SKM-1 treated with dmso at 0.1 percent for 144 hours (cell line): Measurements from ENCODE around the gene PLEKHG5.

Experiments used
- DNase-seq: peaks from one replicate; lab custom pipeline; 2025; ENCODE audit not compliant: unreplicated experiment; lab: John Stamatoyannopoulos, UW

PLEKHG5 gene

DNA sequence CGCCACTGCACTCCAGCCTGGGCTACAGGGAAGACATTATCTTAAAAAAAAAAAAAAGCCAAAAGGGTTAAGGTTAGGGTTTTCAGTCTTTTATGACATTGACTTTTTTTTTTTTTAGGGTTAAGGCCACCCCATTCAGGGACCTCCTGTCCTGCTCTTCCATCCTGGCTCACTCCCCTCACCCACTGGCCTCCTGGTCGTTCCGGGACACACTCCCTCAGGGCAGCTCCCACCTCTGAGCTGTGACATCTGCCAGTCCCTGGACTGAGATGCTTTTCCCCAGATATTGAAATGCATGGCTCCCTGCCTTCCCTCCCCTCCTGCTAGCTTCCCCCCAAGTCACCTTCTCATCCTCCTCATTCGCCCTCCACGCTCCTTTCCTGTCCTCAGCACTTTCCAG is 9.6 kb downstream of the PLEKHG5 start:
- DNase-seq: no peak

DNA sequence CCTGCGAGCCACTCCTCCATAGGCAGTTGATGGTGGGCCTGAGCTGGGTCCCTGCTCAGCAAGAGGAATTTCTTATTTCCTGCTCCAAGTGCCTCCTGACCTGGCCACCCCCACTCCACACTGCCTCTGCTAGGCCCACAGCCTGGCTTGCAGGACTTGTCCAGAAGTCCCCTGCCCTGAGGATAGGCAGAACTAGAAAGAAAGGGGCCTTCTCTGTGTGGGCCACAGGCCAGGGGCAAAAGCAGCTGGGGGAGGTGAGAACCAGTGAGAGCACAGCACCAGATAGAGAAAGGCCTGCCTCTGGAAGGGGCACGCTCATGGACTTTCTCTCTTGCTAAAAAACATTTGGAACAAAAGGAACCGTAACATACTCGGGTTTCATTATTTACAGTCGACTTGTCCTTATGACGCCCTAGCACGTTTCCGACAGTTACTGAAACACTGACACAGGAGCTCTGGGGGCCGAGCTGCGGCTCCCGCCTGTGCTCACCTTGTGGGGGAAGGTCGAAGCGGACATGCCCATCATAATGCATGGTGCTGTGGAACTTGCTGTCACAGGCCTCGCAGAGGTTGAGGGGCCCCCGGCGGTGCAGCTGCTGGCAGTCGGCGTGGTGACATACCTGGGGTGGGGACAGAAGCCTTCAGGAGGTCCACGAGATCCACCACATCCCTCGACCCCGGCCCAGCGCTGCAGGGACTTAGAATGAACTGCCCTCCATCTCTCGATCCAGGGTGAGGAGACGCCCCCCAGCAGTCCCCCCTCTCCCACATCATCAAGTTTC is 14.2 kb downstream of the PLEKHG5 start:
- no peak for DNase-seq

DNA sequence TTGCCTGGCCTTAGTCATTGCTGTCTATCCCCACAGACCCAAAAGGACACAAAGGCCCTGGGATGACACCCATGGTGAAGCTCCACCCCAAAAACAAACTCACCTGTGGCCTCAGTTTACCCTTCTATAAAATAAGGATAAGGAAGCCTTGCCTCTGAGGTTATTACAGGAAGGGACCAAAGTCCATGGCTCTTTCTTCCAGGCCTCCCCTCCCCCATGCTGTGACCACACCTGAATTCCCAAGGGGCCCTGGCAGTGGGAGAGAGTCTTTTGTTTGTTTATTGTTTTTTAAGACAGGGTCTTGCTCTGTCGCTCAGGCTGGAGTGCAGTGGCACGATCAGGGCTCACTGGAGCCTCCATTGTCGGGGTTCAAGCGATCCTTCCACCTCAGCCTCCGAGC is 15.0 kb downstream of the PLEKHG5 start:
- DNase-seq: no peak

DNA sequence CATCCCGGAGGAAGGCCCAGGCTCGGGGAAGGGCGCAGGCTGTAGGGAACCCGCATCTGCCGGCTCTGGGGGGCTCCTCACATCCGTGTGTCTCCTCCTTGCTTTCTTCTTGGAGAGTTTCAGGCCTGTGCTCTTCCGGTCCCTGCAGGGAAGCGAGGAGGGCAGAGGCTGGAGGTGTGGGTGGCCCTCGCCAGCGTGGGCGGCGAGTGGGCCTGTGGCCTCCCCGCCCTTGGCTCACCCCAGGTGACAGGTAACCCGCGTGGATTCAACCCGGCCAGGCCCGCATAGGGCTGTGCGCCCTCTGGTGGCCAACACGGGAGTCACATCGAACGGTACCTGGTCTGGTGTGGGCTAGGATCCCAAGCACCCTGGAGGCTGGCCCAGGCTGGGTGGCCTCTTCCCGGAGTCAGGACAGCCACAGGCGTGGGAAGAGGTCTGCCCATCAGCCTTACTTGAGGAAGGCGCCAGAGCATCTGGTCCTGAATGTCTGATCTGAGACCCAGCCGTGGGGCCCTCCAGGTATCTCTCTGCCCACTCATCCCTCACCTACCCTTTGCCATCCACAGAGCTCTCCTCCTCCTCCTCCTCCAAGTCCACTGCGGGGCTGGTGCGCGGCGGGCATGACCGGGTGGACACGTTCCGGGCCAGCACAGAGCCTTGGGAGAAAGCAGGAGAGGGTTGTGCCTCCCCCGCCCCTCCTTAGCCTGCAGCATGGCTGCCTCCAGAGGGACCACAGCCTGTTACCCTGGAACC is 15.9 kb downstream of the PLEKHG5 start:
- DNase-seq: no peak

DNA sequence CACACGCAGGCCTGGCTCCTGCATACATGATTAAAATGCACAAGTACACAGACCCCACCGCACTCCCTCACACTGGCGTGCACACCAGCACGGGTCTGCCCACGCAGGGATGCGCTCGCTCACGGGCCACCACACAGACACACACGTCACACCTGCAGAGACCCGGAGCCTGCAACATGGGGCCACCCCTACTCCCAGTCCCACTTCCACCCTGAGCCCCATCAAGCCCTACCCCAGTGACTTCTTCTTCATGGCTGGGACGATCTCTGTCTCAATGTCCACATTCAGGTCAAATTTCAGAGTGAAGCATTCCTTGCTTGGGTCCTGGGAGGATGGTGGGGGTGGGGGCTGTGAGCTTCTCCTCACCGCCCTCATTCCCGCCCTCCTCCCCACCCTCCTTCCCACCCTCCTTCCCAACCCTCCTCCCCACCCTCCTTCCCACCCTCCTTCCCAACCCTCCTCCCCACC is 16.6 kb downstream of the PLEKHG5 start:
- no peak for DNase-seq

DNA sequence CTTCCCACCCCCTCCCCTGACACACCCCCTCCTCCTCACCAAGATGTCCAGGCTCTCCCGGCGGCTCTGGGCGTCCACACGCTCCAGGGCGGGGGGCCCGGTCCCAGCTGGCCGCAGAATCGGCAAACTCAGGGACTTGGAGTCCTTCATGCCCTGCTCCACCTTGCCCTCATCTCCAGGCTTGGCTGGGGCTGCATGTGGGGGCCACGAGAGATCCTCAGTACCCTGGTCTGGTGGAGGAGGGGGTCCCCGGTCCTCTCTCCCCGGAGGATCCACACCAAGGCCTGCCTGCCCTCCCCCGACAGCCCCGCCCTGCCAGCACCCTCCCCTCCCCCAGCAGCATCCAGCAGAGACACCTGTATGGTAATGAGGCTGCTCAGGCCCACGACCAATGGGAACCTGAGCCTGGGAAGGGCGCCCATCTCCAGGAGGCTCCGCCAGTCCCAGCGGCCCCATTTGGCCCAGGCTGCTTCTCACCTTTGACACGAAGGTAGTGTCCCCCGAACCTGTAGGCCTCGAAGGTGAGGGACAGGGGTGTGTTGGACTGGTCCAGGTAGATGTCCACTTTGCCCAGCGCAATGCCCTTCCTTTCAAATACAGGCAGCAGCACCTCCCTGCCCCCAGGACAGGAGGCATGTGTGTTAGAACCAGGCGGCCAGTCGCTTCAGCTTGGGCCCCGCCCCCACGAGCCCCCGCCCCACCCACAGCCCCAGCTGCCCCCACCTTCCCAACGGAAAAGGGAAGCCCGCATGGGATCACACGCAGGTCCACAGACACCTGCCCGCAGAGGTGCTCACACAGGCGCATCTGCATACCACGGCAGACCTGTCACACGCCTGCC is 17.3 kb downstream of the PLEKHG5 start:
- no peak for DNase-seq

DNA sequence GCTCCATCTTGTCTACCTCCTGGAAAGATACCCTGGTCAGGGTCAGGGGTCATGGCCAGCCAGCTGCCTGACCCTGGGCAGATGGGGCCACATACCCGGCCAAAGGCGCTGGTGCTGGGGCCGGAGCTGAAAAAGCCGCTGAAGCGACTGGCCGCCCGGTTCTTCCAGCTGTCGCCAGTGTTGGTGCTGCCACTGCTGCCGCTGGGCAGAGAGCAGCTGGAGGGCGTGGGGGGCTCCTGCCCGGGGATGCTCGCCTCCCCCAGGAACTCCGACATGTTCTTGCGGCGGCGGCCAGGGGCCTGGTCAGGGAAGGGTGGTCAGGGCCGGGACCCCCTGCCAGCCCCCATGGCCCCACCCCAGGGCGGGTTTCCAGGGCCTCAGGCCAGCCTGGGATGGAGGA is 18.3 kb downstream of the PLEKHG5 start:
- DNase-seq: no peak

DNA sequence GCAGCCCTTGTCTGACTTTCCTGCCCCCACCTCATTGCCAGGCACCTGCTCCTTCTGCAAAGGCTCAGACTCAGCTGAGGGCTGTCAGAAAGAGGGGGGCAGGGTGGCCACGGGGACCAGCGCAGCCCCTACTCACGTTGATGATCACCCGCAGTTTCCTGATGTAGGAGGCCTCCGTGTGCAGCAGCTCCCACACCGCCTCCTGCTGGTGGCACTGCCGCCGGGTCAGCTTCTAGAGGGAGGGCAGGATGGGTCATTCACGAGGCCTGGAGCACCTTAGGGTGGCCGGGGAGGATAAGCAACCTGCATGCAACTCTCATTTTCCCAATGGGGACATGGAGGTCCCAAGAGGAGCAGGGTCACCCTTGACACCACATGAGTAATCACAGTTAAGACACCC is 19.1 kb downstream of the PLEKHG5 start:
- no peak for DNase-seq

DNA sequence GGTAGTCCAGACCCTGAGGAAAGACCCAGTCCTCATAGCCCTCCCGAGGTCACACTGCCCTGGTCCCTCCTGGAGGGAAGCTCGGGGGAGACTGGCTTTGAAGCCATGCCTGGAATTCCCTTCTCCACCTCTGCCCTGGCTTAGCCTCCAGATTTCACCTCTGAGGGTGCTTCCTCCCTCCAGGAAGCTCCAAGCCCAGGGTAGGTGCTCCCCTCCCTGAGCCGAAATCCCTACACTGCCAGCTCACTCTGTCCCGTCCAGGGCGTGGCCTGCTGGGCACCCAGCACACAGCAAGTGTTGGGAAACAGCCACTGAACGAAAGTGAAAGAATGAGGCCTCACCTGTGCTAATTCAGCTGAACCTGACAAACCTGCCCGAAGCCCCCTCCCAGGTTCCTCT is 19.5 kb downstream of the PLEKHG5 start:
- DNase-seq: no peak

DNA sequence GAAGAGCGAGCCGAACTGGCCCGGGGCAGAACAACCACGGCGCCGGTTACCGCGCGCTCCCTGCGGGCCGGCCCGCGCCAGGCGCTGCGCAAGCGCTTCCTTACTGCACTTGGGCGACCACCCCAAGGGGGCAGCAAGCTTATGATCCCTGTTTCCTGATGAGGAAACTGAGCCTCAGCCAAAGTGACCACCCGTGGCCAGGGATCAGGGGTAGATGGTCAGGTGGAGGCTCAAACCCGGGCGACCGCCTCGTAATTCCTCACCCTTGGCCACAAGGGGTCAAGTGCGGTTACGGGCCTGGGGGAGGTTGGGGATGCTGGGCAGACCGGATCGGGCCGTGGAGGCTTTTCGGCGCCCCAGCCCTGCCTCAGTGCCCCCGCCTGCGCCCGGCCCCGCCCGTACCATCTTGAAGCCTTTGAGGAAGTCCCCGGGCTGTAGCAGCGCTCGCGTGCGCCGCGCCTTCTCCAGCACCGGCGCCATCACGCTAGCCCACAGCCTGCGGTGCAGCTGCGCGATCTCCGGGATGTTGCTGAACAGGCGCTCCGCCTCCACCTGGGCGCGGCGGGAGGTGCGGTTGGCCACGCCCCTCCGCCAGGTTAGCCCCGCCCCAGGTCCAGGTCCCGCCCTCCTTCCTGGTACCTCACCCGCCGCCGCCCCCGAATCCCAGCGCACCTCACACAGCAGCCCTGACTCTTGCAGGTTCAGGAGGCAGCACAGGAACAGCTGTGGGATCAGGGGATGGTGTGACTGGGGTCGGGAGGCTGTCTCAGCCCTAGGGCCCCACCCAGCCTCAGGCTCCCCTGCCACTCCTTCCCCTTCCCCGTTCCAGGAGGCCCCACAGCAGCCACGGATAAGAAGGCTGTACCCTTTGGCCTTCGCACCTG is 20.1 kb downstream of the PLEKHG5 start:
- no peak for DNase-seq

DNA sequence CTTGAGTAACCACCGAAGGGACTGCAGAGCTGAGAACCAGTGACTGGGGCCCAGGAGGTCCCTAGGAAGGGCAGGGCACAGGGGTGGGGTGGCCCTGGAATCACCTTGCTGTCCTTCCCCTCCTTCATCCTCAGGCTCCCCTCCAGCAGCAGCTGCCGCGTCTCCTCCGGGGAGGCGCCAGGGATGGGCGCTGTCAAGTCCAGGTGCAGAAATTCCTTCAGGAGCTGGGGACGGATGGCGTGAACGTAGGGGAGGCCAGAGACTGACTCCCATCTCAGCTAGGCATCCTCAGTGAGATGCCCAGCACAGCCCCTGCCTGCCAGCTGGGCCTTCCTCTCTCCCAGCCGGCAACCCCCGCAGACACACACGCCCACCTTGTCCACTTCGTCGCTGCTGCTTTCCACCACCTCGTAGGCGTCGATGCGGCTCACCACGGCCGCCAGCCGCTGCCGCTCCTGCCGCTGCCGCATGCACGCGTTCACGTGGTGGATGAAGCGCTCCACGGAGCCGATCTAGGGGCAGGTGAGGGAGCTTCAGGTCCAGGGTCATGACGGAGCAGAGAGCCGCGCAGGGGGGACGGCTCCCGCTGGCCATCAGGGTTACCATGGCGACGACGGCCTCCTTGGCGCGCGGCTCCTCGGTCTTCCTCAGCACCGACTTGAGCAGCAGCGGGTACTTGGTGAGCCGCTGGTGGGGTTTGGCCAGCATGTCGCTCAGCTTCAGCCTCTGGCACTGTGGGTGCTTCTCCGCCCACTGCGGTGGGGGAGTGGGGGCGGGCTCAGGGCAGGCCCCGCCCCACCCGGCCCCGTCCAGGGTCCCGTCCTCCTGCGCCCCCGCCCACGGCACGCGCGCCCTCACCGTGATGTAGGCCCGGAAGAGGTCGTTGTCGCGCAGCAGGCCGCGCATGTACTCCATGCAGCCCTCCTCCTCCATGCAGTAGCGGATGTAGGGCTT is 21.1 kb downstream of the PLEKHG5 start:
- DNase-seq: no peak

DNA sequence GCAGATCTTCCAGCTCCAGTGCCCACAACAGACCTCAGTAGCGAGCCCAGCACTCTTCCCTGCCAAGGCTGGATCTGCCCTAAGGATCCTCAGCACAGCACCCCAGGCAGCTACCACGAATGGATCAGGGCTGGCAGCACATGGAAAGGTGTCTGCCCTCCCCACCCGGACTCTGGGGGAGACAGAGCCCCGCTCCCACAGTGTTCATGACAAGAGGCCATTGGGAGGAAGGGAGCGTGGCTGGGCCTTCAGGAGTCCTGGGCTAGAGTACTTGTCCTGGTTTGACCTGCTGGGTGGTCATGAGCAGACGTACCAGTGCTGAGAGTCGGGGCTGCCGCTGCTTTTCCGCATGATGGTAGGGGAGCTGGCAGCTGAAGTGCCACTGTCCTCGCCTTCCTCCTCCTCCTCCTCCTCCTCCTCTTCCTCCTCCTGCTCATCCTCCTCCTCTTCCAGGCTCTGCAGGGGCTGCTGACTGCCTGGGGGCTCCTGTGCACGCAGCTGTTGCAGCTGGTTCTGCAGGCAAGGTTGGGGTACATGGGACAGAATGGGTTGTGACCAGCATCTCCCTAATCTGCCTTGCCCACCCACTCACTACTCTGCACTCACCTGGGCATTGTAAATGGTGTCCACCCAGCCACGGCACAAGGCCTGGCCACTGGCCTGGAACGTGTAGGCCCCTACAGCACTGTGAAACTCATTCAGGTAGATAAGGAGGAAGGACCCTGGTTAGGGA is 22.6 kb downstream of the PLEKHG5 start:
- no peak for DNase-seq

DNA sequence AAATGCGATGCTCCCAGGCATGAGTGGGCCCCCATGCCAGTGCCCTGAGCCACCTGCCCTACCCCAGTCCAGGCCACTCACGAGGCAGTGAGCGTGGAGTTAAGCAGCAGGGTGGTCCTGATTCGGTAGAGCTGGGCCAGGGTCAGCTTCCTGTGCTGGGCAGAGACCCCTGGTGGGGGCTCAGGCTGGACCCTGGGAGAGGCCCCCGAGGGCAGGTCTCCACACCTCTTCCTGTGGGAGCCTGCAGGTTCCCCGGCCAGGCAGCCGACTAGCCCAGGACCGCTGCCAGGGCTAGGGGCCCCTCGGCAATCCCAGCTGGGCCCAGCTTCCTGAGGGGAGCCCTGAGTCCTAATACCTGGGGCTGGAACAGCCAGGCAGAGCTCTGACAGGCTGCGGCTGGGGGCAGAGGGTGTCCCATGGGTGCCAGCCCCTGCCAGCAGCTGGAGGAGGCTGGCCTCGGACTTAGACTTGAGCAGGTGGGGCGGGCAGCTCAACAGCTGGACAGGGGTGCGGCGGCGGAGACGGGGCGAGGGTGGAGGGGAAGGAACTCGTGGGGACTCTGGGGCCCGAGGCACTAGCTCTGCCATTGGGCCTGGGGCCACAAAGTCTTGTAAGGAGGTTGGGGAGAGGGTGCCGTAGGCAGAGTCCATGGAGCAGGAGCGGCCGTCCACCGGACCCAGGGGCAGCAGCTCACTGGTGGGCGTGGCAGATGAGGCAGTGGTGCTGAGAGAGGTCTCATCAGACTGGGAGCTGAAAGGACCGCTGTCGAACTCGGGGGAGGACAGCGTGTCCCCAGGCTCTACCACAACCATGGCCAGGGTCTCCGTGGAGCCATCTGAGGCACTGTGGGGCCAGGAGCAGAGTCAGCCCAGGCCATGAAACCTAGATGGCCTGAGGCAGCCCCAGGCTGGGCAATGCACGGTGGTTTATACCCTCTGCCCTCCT is 23.5 kb downstream of the PLEKHG5 start:
- DNase-seq: no peak

DNA sequence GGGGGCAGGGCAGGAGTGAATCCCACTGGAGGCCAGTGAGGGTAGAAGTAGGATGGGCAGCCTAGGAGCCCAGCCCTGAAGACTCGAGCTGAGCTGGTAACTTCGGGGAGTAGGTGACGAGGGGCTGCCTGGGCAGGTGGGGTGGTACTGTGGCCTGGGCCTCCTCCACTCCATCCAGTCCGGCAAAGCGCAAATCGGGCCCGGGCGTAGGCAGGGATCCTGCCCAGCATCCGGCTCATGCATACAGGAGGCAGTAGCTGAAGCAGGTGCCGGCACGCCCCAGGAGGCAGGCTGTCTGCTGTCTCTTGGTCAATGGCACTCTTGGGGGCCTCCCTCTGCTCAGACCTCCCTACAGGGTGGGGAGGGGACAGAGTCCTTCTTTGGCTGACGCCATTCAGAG is 24.2 kb downstream of the PLEKHG5 start:
- DNase-seq: no peak

DNA sequence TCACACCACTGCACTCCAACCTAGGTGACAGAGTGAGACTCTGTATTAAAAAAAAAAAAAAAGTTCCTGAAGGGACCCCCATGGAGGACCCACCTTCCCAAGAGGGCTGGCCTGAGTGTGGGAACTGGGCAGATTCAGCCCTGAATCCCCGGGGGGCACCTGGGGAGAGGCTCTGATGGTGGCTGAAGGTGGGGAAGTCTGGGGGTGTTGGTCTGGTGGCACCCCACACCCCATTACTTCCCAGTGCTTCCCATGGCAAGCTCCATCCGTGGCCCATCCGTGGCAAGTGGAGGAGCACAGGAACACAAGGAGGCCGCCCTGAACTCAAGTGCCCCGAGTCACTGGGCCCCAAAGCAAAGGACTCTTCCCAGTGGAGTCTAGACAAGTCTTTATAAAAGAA is 24.7 kb downstream of the PLEKHG5 start:
- DNase-seq: no peak

DNA sequence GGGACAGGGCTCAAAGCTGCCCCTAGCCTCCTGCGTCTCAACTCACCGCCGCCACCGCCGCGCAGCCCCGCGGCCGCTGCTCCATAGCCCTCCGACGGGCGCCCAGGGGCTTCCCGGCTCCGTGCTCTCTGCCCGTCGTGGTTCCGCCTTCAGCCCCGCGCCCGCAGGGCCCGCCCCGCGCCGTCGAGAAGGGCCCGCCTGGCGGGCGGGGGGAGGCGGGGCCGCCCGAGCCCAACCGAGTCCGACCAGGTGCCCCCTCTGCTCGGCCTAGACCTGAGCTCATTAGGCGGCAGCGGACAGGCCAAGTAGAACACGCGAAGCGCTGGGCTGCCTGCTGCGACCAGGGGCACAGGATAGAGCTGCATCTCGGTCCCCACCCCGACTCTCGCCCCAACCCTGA is 25.4 kb downstream of the PLEKHG5 start, which contains the start of gene TNFRSF25:
TNFRSF25 (minus strand) TSS at position 151 of the 400 bp plus-strand sequence; CDS start at position 85, 66 bp downstream.
- no peak for DNase-seq

DNA sequence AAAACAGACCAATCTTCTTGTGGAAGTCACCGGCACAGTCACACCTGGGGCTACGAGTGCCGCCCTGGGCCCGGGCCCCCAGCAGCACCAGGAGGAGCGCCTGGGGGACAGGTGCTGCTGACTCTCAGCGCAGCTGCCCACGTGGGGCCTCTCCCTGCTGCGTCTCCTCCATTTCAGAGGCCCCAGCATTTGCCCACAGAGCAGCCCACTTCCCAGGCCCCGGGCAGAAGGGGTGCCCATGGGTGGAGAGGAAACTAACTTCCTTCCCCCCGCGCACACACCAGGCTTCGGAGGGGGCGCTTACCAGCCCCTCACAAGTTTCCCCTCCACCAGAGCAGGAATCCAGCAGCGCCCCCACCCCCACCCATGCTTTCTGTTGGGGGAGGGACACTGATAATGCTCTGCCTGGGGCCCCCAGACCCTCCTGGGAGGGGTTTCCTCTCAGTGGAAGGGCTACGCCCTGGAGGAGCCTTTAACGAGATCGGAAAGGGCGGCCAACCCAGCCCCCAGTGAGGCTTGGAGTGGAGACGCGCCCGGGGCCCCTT is 25.9 kb downstream of the PLEKHG5 start:
- no peak for DNase-seq
